B cell (primary cell): ENCODE measurements around the gene KAZN. TPM values are rescaled to one million over a fixed set of nuclear protein-coding genes. Genes with fewer than 3 reads are reported as not detected.

Source experiments
- ATAC-seq: fragments of 200-7000 bp; cut with Tn5 transposase; one replicate; pipeline ENCODE4 v1.10.0; 2021; ENCODE audit warnings: low read depth, mild to moderate bottlenecking, moderate number of reproducible peaks, moderate library complexity
- CTCF ChIA-PET: fragments of 350-600 bp; sonication (Branson Sonifier 250); formaldehyde crosslinking; loops from one replicate; lab custom pipeline; 2021; ENCODE audit warnings: antibody characterized with exemption, inconsistent platforms; lab: Charles Lee
- POLR2A ChIA-PET: fragments of 350-600 bp; sonication (Branson Sonifier 250); formaldehyde crosslinking; loops from one replicate; lab custom pipeline; 2021; ENCODE audit warnings: antibody characterized with exemption; lab: Charles Lee
- DNase-seq: peaks from one replicate; pipeline ENCODE4 v3.0.0; 2013
- H2AFZ ChIP-seq: 2 replicates; pipeline ENCODE4 v1.6.1; 2012; ENCODE audit warnings: mild to moderate bottlenecking, low read depth, low read length; ENCODE audit not compliant: insufficient read depth, poor library complexity, severe bottlenecking
- H3K27ac ChIP-seq, 2 donors: 1 replicate in 1 of 2; 2 replicates in 1 of 2; pipeline ENCODE4 v1.5.1; 2012 to 2013; ENCODE audit warnings: low read length in 2 of 2, mild to moderate bottlenecking in 2 of 2, moderate library complexity in 1 of 2
- H3K27me3 ChIP-seq, 4 experiments: fragments of 200-600 bp in 1 of 4; sonication (generic) in 1 of 4; replicated peaks in 1 of 4; 1 replicate in 2 of 4; 2 replicates in 2 of 4; pipeline versions ENCODE4 v1.6.1 to v1.7.0; 2013 to 2016; ENCODE audit warnings: low read length in 3 of 4, mild to moderate bottlenecking in 2 of 4, mixed read lengths in 1 of 4, moderate library complexity in 1 of 4; ENCODE audit not compliant: insufficient read depth in 4 of 4, control insufficient read depth in 3 of 4; ENCODE audit errors: control extremely low read depth in 1 of 4
- H3K36me3 ChIP-seq, 2 experiments: replicated peaks in 1 of 2; 1 replicate in 1 of 2; 2 replicates in 1 of 2; pipeline versions ENCODE4 v1.6.1 to v1.7.1; 2013; ENCODE audit warnings: low read length in 1 of 2; ENCODE audit not compliant: insufficient read depth in 2 of 2, control insufficient read depth in 1 of 2; ENCODE audit errors: control extremely low read depth in 1 of 2, extremely low read depth in 1 of 2
- H3K4me1 ChIP-seq, 2 donors: fragments of 200-600 bp in 1 of 2; sonication (generic) in 1 of 2; 1 replicate in 1 of 2; 2 replicates in 1 of 2; pipeline versions ENCODE4 v1.5.1 to v1.6.1; 2013 to 2017; ENCODE audit warnings: low read length in 2 of 2; ENCODE audit not compliant: control insufficient read depth in 2 of 2, insufficient read depth in 2 of 2
- H3K4me2 ChIP-seq: replicated peaks from 2 replicates; pipeline ENCODE3; 2012; ENCODE audit warnings: mild to moderate bottlenecking, low read depth, low read length; ENCODE audit not compliant: poor library complexity, severe bottlenecking
- H3K4me3 ChIP-seq, 5 experiments: fragments of 200-600 bp in 1 of 5; sonication (generic) in 1 of 5; 1 replicate in 3 of 5; 2 replicates in 2 of 5; pipeline versions ENCODE4 v1.5.1 to v1.7.0; 2011 to 2016; ENCODE audit warnings: low read length in 4 of 5, mild to moderate bottlenecking in 4 of 5, low read depth in 2 of 5, control low read depth in 1 of 5, moderate library complexity in 1 of 5; ENCODE audit not compliant: insufficient read depth in 1 of 5; ENCODE audit errors: control extremely low read depth in 1 of 5, extremely low read depth in 1 of 5
- H3K79me2 ChIP-seq: fragments of 200-600 bp; sonication (generic); one replicate; pipeline ENCODE4 v1.6.0; 2016; ENCODE audit warnings: low read length; ENCODE audit not compliant: control insufficient read depth, insufficient read depth
- H3K9ac ChIP-seq: fragments of 200-600 bp; sonication (generic); 2 replicates; pipeline ENCODE4 v1.6.1; 2017; ENCODE audit warnings: mild to moderate bottlenecking, low read length, moderate library complexity
- H3K9me3 ChIP-seq, 3 donors: one replicate each; pipeline versions ENCODE4 v1.6.1 to v1.7.1; 2013; ENCODE audit warnings: low read length in 2 of 3; ENCODE audit not compliant: control insufficient read depth in 2 of 3, insufficient read depth in 1 of 3; ENCODE audit errors: control extremely low read depth in 1 of 3
- H4K20me1 ChIP-seq: 2 replicates; pipeline ENCODE4 v1.6.0; 2012; ENCODE audit warnings: mild to moderate bottlenecking, low read length; ENCODE audit not compliant: insufficient read depth, control insufficient read depth, poor library complexity, severe bottlenecking
- H3K27ac Mint-ChIP-seq: one replicate; pipeline ENCODE4 v1.8.0; 2021; ENCODE audit warnings: mixed read lengths
- H3K27me3 Mint-ChIP-seq: one replicate; pipeline ENCODE4 v1.8.0; 2021; ENCODE audit warnings: mixed read lengths
- H3K4me1 Mint-ChIP-seq: one replicate; pipeline ENCODE4 v1.8.0; 2021; ENCODE audit warnings: mixed read lengths
- H3K4me3 Mint-ChIP-seq: one replicate; pipeline ENCODE4 v1.8.0; 2021; ENCODE audit warnings: mixed read lengths
- H3K9me3 Mint-ChIP-seq: one replicate; pipeline ENCODE4 v1.8.0; 2022; ENCODE audit warnings: mixed read lengths; ENCODE audit not compliant: insufficient read depth
- EZH2 ChIP-seq: IDR thresholded peaks from 2 replicates; pipeline ENCODE4 v1.6.1; 2012; ENCODE audit warnings: borderline replicate concordance, low read depth, mild to moderate bottlenecking, moderate library complexity, low read length; ENCODE audit not compliant: insufficient read depth, poor library complexity, severe bottlenecking
- WGBS: methylation state at CpG from one replicate; pipeline ENCODE4 v1.1.5; 2013; ENCODE audit warnings: missing lambda C conversion rate; ENCODE audit not compliant: insufficient coverage; 5-methylcytosine and 5-hydroxymethylcytosine counted together
- intact Hi-C: fragments of 100-400 bp; cut with micrococcal nuclease; formaldehyde crosslinking; loops from one replicate; pipeline ENCODE4 v1.10.0; 2022
- polyA plus RNA-seq: library from polyadenylated mRNA; depleted of rRNA; stranded (reverse); fragments of >200 nt; gene quantifications from 2 replicates; pipeline ENCODE4 v1.2.3, GENCODE V29; 2012
- total RNA-seq, 2 donors: library from RNA; stranded (reverse); fragments of 120-200 nt in 1 of 2; gene quantifications; 1 replicate in 1 of 2; 2 replicates in 1 of 2; pipeline versions ENCODE4 v1.2.3 to v1.2.4, GENCODE V29; 2013 to 2022
- TF ChIP-seq, protein P1 (sequence below): fragments of 200-600 bp; IDR thresholded peaks from one replicate; pipeline ENCODE4 v1.8.0; 2022; ENCODE audit warnings: antibody characterized with exemption, mild to moderate bottlenecking

Gene KAZN
- total and polyA plus RNA-seq, 2 donors (not counting 1 experiment from before 2014, with no cell fraction given): 0.13 to 0.39 TPM

DNA sequence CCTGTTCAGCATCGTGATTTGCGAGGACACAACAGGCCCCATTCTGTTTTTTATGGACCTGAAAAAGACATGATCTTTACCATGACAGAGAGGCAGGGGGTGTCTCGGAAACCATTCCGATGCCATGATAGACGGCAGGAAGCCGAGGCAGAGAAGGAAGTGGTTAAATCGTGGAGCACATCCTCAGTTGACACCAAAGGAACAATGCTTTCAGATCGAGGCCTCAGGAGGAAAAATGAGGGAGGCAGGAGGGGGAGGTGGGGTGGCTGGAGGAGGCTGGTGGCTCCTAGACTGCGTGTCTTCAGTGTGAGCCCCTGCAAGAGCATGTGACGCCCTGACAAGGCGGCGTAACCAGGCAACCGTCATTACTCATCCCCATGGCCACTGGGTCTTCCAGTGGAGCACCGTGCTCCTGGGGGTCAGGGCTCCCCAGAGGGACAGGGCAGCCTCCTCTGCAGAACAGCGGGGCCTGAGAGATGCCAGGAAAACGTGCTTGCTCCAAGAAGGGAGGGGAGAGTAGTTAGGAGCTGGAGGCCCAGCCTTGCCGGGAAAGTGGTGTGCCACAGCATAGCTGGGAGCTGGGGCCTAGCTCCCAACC is 382.2 kb downstream of the KAZN start:
- Histone ChIP-seq H3K79me2 (no peaks in the 10 kb centered on the region), H2AFZ (no peak overlapping the region), H3K4me2 (no peak overlapping the region), H3K4me3 (no peak overlapping the region), H3K9ac (no peak overlapping the region), H4K20me1 (no peaks in the 10 kb centered on the region), H3K36me3 (no peaks in the 10 kb centered on the region), H3K27me3 (no peaks in the 10 kb centered on the region), H3K4me1 (no peaks in the 10 kb centered on the region), H3K9me3 (no peaks in the 10 kb centered on the region), H3K27ac (no peak overlapping the region)
- Mint-ChIP-seq H3K9me3 (no peaks in the 10 kb centered on the region), H3K27me3 (no peaks in the 10 kb centered on the region), H3K4me1 (no peaks in the 10 kb centered on the region), H3K4me3 (no peak overlapping the region), H3K27ac (no peak overlapping the region)
- ChIA-PET POLR2A (no interaction called here), CTCF (no interaction called here)
- intact Hi-C loops: no loop called here
- DNase-seq (no peak), ATAC-seq (no peak)
- no peak for TF ChIP-seq EZH2
- TF ChIP-seq, protein P1, sequence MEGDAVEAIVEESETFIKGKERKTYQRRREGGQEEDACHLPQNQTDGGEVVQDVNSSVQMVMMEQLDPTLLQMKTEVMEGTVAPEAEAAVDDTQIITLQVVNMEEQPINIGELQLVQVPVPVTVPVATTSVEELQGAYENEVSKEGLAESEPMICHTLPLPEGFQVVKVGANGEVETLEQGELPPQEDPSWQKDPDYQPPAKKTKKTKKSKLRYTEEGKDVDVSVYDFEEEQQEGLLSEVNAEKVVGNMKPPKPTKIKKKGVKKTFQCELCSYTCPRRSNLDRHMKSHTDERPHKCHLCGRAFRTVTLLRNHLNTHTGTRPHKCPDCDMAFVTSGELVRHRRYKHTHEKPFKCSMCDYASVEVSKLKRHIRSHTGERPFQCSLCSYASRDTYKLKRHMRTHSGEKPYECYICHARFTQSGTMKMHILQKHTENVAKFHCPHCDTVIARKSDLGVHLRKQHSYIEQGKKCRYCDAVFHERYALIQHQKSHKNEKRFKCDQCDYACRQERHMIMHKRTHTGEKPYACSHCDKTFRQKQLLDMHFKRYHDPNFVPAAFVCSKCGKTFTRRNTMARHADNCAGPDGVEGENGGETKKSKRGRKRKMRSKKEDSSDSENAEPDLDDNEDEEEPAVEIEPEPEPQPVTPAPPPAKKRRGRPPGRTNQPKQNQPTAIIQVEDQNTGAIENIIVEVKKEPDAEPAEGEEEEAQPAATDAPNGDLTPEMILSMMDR: no peak
- WGBS: 51% methylated on average over 17 of the region's 17 CpGs

DNA sequence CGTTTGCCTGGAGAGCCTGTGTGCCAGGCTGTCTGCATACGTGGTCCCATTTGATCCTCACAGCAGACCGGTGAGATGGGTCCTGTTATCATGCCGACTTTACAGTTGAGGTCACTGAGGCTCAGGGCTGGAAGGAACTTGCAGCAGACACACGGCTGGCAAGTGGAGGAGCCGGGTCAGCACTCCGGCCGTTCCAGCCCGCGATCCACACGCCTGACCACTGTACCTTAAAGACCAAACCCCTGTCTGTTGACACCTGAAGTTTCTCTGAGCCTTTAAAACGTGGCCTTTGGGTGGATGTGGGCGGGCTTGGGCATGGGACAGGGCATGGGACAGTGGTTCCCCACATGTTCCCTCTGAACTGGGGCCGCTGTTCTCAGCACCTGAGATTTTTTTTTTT is 383.5 kb downstream of the KAZN start:
- Histone ChIP-seq H3K9ac (no peak overlapping the region), H2AFZ (no peak overlapping the region), H3K4me2 (no peak overlapping the region), H3K36me3 (no peaks in the 10 kb centered on the region), H3K79me2 (no peaks in the 10 kb centered on the region), H3K27me3 (no peaks in the 10 kb centered on the region), H3K4me1 (no peaks in the 10 kb centered on the region), H4K20me1 (no peaks in the 10 kb centered on the region), H3K9me3 (no peaks in the 10 kb centered on the region), H3K27ac (no peak overlapping the region), H3K4me3 (no peak overlapping the region)
- Mint-ChIP-seq H3K9me3 (no peaks in the 10 kb centered on the region), H3K4me1 (no peaks in the 10 kb centered on the region), H3K4me3 (no peak overlapping the region), H3K27ac (no peak overlapping the region), H3K27me3 (no peaks in the 10 kb centered on the region)
- 97% methylated on average over 13 of the region's 14 CpGs for WGBS
- no peak for ATAC-seq
- no peak for TF ChIP-seq EZH2
- TF ChIP-seq, protein P1: no peak
- CTCF ChIA-PET: no interaction called here
- no peak for DNase-seq
- intact Hi-C loops: no loop called here
- POLR2A ChIA-PET: no interaction called here
